Epidermal melanocyte (primary cell): ENCODE results near the gene DDN.

Source experiments
- DNase-seq: peaks from one replicate; pipeline ENCODE4 v3.0.0; 2011; ENCODE audit warnings: low spot score; ENCODE audit not compliant: insufficient read length

DDN gene

DNA sequence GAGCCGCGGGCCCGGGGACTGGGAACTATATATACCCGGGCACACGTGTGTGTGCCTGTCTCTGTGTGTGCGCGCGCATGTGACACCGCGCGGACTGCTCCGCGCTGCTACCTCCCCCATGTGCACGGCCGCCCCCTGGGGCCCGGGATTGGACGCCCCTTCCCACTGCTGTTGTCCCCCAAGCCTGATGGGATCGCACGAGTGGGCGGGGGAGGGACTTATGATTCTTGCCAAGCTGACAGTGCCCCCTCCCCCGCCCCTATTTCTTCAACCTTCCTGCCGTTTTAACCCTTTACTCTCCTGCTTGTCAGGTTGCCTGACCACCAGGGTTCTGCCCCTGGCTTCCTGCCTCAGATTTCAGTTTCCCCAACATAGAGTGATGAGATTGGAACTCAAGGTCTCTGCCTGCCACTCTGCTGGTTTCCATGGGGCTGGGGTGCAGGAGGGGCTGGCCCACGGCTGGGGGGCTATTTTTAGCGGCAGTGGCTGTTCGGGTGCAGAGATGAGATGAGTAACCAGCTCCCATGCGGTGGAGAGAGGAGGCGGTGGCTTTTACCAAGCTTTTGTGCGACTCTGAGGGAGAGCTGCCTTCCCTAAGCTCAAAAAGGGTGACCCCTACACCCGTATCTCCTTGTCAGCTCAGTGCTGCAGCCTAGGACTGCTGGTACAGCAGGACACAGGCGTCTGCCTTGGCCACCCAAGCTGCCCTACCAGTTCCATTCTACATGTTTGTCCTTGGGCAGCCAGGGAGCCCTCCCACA lies at the start of gene DDN:
DDN (minus strand) TSS at position 5 of the 761 bp plus-strand sequence. CDS start 88 bp downstream, outside the sequence.
- peak; percentile 23 for DNase-seq

DNA sequence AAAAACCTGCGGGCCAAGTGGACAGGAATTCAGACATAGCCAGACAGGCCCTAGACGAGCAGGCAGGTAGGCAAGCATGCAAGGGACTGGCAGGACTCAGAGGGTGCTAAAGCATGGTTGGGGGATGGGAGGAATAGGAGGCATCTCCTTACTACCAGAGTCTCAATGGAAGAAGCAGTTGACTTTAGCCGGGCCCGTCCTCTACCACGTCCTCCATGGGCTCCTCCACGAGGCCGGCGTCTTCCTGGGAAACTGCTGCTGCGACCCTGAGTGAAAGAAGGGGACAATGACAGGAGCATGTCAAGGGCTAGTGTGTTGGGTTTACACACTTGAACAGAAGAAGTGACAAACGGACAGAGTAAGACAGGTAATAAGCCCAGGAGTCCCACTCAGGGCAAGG lies 49.8 kb upstream of the DDN start:
- DNase-seq: no peak

DNA sequence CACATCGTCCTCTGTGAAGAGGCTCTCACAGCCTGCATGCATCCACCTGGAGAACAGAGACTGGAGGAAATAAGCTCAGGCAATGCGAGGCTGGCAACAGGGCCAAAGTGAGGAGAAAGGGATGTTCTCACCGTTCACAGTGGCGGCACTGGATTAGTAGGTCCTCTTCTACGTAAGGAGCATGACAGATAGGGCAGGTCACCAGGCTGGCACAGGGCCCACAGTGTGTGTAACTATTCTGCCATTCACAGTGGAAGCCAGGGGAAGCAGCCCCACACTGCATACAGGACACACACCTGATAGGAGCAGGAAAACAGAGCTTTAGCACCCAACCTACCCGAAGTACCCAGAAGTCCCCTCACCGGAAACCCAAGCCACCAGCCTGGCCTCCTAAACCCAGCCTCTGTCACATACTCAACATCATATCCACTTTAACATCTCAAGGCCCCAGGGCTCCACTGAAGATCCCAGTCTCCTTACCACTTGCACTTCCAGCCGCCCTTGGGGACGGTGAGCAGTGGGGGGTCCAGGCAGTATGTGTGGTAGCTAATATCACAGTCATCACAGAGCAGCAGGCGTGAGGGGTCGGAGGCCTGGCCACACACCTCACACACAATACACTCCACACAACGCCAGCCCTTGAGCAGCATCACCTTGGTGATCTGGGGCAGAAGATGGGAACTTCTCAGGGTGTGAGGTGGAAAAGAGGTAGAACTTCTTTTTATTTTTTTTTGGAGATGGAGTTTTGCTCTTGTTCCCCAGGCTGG lies 47.1 kb upstream of the DDN start:
- no peak for DNase-seq

DNA sequence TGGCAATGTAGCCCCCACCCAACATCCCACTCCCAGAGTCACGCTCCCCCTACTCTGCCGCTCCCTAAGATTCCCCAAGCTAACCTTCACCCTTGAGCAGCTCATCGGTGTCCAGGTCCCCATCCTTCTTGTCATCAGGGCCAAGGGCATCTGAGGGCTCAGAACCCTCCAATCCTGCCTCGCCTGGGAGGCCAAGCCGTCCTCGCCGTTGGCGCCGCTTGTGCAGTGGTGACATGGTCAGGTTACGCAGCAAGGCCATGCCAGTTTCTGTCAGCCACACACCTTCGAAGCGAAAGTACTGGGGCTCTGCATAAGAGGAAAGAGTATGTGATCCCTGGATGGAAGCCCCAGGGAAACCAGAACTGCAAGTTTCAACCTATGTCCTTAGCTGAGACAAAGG lies 45.5 kb upstream of the DDN start:
- no peak for DNase-seq

DNA sequence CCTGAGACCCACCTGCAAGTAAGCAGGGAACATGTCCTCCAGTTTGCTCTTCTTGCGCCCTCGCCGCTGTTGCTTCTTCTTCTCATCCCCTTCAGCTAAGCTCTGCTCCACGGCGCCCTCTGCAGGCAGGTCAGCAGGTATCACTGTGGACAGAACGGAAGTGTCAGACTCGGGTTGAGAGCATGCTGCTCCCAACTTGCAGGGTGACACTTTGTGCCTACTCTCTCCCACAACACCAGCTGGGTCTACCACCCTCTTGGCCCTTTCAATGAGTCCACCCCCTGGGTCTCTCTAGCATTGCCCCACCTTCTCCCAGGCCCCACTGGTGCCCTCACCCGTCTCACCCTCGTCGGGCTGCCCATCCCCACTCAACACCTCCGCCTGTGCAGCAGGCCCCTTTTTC lies 44.7 kb upstream of the DDN start:
- peak; percentile 74 for DNase-seq

DNA sequence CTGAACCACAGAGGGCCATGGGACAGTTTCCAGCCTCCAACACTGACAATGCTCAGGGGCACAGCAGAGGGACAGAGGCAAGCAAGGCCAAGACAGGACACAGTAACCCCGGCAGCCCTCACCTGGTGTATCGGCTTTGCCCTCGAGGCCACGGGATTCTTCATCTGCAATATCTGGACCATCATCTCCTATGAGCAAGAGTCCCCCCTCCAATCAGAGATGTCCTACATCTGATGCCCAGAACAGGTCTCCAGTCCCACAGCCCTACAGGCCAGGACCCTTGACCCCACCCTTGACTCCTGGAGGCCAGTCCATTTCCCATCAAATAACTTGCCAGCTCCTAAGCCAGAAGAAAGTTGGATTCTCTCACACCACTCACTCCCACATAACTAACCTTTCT lies 44.1 kb upstream of the DDN start:
- DNase-seq: no peak

DNA sequence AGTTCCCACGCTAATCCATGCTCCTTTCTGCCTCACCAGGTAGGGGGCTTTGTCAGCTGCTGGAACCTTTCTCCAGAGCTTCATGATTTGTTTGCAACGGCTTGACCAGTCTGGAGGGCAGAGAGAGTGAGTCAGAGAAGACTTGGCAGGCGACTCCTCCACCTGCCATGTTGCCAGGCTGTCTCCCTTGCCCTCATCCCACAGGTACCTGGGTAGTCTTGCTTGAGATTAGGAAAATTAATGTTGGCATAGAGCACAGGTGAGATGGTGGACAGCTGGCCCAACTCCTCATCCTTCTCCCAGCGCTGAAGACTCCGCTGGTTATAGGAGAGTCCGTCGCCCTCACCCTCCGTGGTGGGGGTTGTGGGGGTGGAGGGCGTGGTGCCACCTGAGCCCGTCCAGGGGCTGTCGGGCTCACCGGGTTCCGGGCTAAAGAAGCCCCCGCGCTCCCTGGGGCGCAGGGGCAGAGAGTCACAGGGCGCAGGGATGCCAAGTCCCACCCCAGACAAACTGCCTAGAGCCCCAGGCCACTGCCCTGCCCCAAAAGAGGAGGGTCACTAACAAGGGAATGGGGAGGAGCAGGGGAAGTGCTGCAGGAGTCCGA lies 42.8 kb upstream of the DDN start:
- no peak for DNase-seq

DNA sequence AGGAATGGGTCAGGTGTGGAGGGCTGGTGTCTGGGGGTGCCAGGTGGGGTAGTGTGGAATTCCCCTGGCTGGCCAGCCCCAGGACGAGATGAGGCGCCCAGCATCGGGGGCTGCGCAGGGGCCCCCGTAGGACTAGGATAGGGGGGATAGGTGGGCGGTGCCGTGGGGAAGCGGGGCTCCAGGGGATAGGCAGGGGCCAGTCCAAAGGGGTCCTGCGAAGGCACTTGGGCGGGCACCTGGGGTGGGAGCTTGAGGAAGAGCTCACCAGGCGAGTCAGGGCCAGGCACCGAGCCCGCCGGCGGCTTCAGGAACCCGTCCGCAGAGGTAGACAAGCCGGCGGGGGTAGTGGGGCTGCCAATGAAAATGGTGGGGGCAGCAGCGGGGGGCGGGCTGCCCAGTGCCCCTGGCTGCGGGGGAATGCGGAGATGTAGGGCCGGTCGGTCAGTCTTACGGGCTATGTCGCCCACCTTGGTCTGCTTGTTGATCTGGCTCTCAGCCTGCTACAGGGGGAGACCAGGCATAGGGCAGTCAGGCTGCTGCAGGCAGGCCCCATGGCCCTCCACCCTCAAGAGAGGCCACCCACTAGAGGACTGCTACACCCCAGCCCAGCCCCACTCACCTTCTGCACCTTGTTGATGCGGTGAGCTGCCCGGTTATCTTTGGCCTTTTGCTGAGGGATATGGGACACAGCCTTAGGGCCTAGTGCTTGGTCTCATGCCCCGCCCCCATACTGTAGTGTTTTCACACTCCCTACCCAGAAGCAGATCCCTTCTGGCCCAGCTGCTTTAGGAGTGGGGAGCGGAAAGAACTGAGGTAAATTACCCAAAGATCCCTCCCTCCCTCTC lies 42.1 kb upstream of the DDN start:
- DNase-seq: no peak

DNA sequence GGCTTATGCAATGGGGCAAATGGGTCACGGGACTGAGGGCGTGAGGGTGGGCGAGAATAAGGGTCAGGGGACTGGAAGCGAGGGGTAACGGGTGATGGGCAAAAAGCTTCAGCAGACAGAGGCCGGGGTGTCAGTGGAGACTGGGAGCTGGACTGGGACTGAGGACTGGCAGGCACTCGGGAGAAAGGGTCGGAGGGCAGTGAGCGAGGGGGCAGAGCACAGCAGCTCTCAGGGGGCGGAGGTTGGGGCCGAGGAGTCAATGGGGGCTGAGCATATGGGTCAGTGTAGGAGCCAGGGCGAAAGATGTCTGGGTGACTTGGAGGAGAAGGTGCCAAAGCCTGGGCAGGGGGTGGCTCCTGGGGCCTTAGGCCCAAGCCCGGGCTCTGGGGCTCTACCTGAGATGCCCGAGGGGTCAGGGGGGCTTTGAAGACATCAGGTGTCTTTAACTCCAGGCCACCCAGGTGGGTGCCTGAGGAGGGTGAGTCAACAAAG lies 41.2 kb upstream of the DDN start:
- no peak for DNase-seq

DNA sequence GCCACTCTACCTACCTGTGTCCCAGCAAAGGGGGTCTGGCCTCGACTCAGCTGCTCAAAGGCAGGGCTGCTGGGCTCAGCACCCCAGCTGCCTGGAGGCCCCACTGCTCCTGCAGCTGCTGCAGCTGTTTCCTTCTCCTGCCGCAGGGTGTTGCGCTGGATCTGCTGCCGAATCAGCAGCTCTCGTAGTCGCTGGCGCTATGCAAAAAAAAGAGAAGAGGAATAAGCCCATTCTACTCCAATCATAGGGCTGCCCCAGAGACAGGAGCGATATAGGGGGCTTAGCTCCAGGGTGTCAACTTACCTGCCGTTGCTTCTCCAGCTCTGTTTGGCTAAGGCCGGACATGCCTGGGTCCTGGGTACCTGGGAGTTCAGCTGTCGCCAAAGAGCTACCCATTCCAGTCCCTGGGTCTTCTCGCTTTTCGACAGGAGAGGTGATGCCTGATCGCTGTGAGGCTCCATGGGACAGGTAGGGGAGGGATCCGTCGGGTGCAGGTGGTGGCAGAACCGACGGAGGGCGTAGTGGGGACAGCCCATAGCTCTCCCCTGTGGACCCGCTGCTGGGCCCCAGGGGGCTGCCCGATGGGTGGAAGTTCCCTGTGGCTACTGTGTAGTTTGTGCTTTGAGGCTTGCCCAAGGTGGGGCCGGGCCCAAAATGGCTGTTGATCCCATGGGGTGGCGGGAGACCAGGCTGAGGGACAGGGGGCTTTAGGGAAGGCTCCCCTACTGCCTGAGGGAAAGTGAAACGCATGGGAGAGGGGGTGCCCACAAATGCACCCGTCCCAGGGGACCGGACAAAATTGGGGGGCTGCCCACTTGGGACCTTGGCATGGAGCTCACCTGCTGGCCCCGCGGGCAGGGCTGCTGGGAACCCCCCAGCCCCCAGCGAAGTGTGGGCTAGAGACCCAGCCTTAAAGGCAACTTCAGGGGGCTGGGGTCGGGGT lies 40.5 kb upstream of the DDN start:
- DNase-seq: no peak

DNA sequence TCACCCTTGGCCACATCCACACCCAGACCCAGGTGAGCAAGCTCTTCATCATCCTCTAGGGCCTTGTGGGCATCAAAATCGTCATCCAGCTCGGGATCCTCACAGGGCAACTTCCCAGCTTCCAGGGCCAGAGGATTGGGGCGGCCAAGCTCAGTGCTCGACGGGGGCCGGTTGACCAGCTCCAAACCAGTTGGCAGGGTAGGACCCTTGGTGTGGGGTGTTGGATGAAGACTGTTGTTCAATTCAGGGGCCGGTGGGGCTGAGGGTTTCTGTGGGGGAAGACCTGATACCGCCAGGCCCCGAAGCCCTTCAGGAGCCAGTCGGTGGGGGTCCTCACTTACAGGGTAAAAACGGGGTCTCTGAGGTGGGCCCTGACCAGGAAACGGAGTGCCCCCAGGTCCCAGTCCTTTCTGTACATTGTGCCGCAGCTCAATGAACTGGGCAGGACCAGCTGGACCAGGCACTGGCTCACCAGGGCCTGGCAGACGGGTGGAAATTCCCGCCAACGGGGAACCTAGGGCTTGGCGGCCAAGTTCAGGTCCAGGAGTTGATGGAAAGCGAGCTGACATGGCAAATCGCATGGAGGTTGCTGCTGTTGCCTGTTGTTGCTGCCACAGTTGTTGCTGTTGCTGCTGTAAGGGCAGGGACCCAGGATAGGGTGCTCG lies 39.2 kb upstream of the DDN start:
- DNase-seq: no peak

DNA sequence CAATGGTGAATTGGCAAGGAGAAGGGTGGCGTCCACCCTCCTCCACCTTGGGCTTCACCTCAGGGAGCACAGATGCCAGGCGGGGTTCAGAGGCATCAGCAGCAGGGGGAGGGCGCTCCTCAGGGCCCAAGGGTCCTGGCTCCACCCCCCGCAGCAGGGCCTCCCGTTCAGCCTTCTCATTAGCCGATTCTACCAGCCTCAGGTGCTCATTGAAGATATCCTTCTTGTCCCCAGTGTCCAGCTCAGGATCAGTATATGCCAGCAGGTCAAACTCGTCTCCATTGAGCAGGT lies 38.7 kb upstream of the DDN start:
- no peak for DNase-seq

DNA sequence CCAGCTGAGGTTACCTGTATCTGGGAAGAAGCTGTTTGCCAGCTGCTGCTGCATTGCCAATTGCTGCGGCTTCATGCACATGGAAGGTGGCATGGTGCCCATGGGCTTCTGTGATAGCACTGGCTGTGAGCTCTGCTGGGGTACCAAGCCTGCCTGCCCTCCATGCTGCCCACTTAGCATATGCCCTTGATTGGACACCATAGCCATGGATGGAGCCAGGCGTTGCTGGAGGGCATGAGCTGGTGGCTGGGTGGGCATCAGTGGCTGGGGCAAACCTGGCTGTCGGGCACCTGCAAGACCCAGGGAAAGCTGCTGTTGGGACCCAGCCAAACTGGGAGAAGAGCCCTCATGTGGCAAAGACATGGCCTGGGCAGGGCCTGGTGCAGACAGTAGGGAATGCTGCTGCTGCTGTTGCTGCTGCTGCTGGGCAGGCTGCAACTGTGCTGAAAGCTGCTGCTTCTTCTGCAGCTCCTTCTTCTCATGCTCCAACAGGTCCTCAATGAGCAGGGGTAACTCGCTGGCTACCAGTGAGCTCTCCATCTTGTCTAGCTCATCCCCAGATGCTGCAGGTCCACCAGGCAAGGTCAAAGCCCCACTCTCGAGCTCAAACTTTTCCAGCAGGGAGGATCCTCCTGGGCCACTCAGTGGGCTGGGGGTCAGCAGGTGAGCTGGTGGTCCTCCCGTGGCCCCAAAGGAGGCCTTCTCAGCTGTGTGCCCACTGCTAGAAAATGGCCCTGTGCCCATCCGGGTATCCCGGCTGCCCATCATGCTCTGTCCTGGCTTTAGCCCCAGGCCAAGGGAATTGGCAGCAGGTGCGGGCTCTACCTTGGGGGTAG lies 38.2 kb upstream of the DDN start:
- DNase-seq: no peak

DNA sequence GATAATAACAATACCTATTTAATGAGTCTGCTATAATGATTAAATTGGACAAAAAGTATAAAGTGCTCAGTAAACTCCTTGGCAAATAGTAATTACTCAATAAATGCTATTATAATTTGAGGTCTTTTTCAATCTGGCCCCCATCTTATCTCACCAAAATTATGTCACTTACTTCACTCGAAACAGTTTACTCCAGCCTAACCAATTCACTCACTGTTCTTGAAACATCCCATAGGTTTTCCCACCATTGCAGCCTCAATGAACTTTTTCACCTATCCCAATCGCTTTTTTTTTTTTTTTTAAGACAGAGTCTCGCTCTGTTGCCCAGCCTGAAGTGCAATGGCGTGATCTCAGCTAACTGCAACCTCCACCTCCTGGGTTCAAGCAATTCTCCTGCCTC lies 36.9 kb upstream of the DDN start:
- no peak for DNase-seq

DNA sequence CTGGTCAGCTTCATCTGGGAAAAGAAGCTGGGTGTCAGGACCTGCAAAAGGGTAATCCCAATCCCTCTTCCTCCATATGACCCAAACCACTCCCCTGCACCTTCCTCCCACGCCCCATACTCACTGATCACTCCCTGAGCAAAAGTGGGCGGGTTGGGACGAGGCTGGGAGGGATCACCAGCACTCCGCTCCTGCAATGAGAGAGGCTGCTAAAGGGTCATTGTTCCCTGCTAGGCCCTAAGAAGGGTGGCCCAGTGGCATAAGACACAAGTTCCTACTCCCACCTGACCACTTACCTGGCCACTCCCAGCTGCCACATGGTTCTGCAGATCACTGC lies 35.1 kb upstream of the DDN start:
- DNase-seq: no peak

DNA sequence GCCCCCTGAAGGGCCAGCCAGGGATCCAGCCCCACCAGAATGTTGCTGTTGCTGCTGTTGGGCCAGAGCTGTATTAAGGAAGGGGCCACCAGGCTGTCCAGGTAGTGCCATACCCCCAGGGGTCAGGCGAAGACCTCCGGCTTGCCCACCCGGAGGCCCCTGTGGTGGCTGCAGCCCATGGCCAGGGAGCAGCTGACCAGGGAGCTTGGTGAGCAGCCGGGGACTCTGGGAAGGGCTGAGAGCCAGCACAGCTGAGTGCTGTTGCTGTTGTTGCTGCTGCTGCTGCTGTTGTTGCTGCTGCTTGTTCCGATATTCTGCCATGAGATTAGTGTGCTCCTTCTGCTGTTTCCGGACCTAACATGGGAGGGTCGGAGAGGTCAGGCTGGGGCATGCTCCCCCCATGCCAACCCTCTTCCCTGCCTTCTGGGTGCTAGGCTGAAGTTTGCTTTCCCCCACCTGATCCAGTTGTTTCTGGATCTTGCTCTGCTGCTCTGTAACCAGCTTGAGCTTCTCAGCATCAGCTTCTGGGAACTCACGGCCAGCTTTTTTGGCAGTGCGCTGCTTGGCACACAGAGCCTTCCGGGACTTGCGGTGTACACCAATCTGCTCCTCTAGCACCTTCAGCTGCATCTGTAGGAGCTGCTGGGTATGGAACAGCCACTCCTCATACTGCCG lies 34.6 kb upstream of the DDN start:
- DNase-seq: no peak

DNA sequence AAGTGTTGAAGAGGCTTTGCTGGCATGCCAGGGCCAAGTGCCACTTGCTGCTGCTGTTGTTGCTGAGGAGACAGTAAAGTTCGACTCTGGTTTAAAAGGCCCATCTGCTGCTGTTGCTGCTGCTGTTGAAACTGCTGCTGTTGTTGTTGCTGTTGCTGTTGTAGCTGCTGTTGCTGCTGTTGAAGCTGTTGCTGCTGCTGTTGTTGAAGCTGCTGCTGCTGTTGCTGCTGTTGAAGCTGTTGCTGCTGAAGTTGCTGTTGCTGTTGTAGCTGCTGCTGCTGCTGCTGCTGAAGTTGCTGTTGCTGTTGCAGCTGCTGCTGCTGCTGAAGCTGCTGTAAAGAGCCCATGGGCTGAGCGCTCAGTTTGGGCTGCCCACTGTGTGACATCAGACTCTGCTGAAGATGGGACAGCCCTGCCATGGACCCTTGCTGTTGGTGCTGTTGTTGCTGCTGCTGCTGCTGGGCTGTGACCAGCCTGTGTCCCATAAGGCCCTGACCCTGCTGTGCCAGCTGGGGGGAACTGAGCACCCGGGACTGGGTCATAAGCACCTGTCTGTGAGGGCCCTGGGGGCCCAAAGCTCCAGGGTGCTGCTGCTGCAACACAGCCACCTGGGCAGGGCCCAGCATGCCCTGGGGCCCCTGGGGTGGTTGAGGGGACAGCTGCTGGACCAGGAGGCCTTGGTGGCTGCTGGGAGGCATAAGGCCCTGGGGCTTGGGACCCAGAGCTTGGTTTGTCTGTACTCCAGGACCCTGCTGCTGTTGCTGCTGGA lies 33.7 kb upstream of the DDN start:
- no peak for DNase-seq

DNA sequence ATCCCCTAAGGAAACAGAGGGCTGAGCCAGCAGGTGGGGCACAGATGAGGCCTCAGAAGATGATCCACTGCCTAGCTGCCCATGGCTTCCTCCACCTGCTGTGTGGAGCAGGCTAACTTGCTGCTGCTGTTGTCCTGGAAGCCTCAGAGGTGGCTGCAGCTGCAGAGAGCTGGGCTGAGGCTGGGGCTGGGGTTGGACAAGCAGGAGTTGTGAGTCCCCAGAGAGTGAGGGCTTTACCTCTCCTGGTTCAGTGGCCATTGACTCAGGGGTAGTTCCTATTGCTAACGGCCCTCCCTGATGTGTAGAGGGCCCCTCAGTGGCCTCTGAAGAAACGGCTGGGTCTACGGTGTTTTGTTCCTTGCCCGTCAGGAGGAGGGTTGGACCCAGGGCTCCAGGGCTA lies 33.1 kb upstream of the DDN start:
- DNase-seq: no peak
